NCI-H526 (cell line): Measurements from ENCODE around the gene SP3.

ENCODE experiments used
- DNase-seq, 2 experiments: peaks; one replicate each; lab custom pipeline; 2025; lab: John Stamatoyannopoulos, UW

SP3 gene

GRCh38 chr2:173965372-173966025, at the start of gene SP3:
Gene SP3, minus strand, starts transcription at chr2:173965373. Its CDS starts 202 bp downstream, at chr2:173965171.
- peak; percentile 90 to 98 for DNase-seq

GRCh38 chr2:174014699-174015070, 49.5 kb upstream of the SP3 start:
- DNase-seq: no peak

GRCh38 chr2:174014011-174014698, 49.0 kb upstream of the SP3 start:
- DNase-seq: no peak

GRCh38 chr2:174013315-174013751, 48.2 kb upstream of the SP3 start:
- no peak for DNase-seq

GRCh38 chr2:174012347-174013314, 47.5 kb upstream of the SP3 start:
- DNase-seq: no peak

- no peak for DNase-seq
Observed at GRCh38 chr2:174011796-174012195, 46.6 kb upstream of the SP3 start.

- no peak for DNase-seq
Observed at GRCh38 chr2:174011173-174011572, 46.0 kb upstream of the SP3 start.

- no peak for DNase-seq
Observed at GRCh38 chr2:174009488-174010223, 44.5 kb upstream of the SP3 start.

GRCh38 chr2:174008720-174009119, 43.5 kb upstream of the SP3 start:
- no peak for DNase-seq

GRCh38 chr2:174007010-174007409, 41.8 kb upstream of the SP3 start:
- no peak for DNase-seq

GRCh38 chr2:174005801-174006419, 40.7 kb upstream of the SP3 start:
- no peak for DNase-seq

GRCh38 chr2:174004905-174005605, 39.9 kb upstream of the SP3 start:
- DNase-seq: no peak

- DNase-seq: no peak
Observed at GRCh38 chr2:174003720-174004695, 38.8 kb upstream of the SP3 start.

GRCh38 chr2:174002679-174003078, 37.5 kb upstream of the SP3 start:
- no peak for DNase-seq

GRCh38 chr2:174001107-174001506, 35.9 kb upstream of the SP3 start:
- no peak for DNase-seq

GRCh38 chr2:173999724-174000123, 34.6 kb upstream of the SP3 start:
- no peak for DNase-seq

- DNase-seq: no peak
Observed at GRCh38 chr2:173999272-173999671, 34.1 kb upstream of the SP3 start.

GRCh38 chr2:173998386-173998785, 33.2 kb upstream of the SP3 start:
- DNase-seq: no peak

GRCh38 chr2:173997753-173998152, 32.6 kb upstream of the SP3 start:
- no peak for DNase-seq

GRCh38 chr2:173997269-173997668, 32.1 kb upstream of the SP3 start:
- DNase-seq: no peak
